Dendritic cell treated with granulocyte-macrophage colony-stimulating factor and Interleukin-4, amounts not matched to agents 40 ng/mL and 50 ng/mL, for 4 days (primary cell): Measurements from ENCODE around the gene SYNE1.
A peak's percentile ranks its signal among the peaks of the same experiment; 100 is the strongest.

Experiments used
- H3K27ac Mint-ChIP-seq: one replicate; pipeline ENCODE4 v1.8.0; 2022; ENCODE audit warnings: mild to moderate bottlenecking, mixed read lengths
- H3K27me3 Mint-ChIP-seq: one replicate; pipeline ENCODE4 v1.8.0; 2022; ENCODE audit warnings: mild to moderate bottlenecking, mixed read lengths
- H3K36me3 Mint-ChIP-seq: one replicate; pipeline ENCODE4 v1.8.0; 2022; ENCODE audit warnings: low read depth, mixed read lengths
- H3K4me1 Mint-ChIP-seq: one replicate; pipeline ENCODE4 v1.8.0; 2022; ENCODE audit warnings: low read depth, mixed read lengths
- H3K4me3 Mint-ChIP-seq: one replicate; pipeline ENCODE4 v1.8.0; 2022; ENCODE audit warnings: mild to moderate bottlenecking, moderate library complexity, mixed read lengths
- H3K9me3 Mint-ChIP-seq: one replicate; pipeline ENCODE4 v1.8.0; 2022; ENCODE audit warnings: mixed read lengths
- intact Hi-C: fragments of 100-400 bp; cut with micrococcal nuclease; formaldehyde crosslinking; loops from one replicate; pipeline ENCODE4 v1.15.0; 2022

SYNE1 gene

DNA sequence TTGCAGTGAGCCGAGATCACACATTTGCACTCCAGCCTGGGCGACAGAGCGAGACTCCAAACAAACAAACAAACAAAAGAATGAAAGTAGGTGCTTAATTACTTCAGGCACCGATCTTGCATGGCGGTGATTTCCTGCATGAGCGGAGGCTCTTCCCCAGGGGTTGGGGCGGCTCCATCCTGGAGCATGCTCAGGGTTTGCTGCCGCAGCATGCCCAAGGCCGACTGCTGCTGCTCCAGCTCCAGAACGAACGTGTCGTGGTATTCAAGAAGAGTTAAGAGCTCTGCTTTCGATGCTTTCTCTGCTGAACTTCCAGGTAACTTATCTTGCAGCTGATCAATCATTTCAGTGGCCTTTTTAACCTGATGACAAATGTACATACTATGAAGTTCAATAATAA is 313.8 kb downstream of the SYNE1 start:
- Mint-ChIP-seq H3K4me3 (no peak overlapping the region), H3K27ac (no peak overlapping the region), H3K4me1 (peaks cover 6% of the 10 kb centered on the region), H3K27me3 (peaks cover 2% of the 10 kb centered on the region), H3K36me3 (no peaks in the 10 kb centered on the region), H3K9me3 (no peaks in the 10 kb centered on the region)
- intact Hi-C loops, result no loop called here

DNA sequence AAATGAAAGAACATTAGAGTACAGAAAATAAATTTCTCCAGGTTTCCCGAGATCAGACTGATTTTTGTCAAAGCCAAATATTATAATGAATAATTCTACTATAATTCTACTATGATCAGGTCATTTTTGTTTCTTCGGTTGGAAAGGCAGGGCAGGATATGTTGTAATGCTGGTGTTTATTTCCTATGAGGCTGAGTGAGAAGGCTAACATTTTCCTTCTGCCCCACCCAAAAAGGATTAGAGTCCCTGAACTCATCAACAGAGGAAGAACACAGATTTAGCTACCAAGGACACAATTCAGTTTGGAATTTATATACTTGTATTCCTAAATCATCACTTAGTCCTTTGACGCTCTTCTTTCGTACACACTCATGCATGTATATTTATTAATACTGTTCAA is 318.9 kb downstream of the SYNE1 start:
- H3K4me1 Mint-ChIP-seq, result peaks cover 33% of the 10 kb centered on the region
- H3K9me3 Mint-ChIP-seq, result no peaks in the 10 kb centered on the region
- H3K27me3 Mint-ChIP-seq, result peaks cover 2% of the 10 kb centered on the region
- H3K36me3 Mint-ChIP-seq, result no peaks in the 10 kb centered on the region
- intact Hi-C loops, result no loop called here
- H3K27ac Mint-ChIP-seq, result no peak overlapping the region
- H3K4me3 Mint-ChIP-seq, result no peak overlapping the region

DNA sequence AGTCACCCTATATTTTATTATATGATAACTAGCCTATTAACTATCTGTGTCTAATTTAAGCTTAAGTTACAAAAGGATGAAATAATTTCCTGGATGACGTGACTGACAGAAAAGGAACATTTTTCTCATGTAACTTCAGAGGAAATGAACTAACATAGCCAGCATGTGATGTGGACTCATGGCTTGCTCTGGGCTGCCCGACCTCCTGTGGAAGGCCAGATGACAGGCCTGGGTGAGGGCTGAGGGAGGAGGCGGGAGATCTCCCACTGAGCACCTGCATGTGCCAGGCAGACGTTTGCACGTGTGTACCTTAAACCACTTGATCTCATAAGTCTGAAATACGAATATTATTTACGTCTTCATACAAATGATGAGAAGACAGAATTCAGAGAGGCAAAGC is 321.1 kb downstream of the SYNE1 start:
- Mint-ChIP-seq H3K9me3 (no peaks in the 10 kb centered on the region), H3K27me3 (no peaks in the 10 kb centered on the region), H3K27ac (peak overlapping the region; percentile 82), H3K4me3 (no peak overlapping the region), H3K36me3 (no peaks in the 10 kb centered on the region), H3K4me1 (peaks cover 35% of the 10 kb centered on the region)
- intact Hi-C loops, result no loop called here

DNA sequence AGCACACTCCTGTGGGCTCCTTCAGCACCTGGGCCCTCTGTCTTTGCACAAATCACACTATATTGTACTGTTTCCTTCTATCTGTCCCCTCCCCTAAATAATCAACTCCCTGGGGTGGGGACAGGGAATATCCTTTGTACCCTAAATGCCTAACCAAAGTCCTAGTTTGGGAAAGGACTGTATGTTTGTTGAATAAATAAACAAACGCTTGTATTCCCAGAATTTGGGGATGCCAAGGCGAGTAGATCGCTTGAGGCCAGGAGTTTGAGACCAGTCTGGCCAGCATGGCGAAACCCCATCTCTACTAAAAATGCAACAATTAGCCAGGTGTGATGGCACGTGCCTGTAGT is 322.7 kb downstream of the SYNE1 start:
- H3K4me3 Mint-ChIP-seq, result no peak overlapping the region
- intact Hi-C loops, result no loop called here
- H3K36me3 Mint-ChIP-seq, result no peaks in the 10 kb centered on the region
- peaks cover 35% of the 10 kb centered on the region for H3K4me1 Mint-ChIP-seq
- H3K9me3 Mint-ChIP-seq, result no peaks in the 10 kb centered on the region
- H3K27me3 Mint-ChIP-seq, result no peaks in the 10 kb centered on the region
- peak overlapping the region; percentile 19 for H3K27ac Mint-ChIP-seq

DNA sequence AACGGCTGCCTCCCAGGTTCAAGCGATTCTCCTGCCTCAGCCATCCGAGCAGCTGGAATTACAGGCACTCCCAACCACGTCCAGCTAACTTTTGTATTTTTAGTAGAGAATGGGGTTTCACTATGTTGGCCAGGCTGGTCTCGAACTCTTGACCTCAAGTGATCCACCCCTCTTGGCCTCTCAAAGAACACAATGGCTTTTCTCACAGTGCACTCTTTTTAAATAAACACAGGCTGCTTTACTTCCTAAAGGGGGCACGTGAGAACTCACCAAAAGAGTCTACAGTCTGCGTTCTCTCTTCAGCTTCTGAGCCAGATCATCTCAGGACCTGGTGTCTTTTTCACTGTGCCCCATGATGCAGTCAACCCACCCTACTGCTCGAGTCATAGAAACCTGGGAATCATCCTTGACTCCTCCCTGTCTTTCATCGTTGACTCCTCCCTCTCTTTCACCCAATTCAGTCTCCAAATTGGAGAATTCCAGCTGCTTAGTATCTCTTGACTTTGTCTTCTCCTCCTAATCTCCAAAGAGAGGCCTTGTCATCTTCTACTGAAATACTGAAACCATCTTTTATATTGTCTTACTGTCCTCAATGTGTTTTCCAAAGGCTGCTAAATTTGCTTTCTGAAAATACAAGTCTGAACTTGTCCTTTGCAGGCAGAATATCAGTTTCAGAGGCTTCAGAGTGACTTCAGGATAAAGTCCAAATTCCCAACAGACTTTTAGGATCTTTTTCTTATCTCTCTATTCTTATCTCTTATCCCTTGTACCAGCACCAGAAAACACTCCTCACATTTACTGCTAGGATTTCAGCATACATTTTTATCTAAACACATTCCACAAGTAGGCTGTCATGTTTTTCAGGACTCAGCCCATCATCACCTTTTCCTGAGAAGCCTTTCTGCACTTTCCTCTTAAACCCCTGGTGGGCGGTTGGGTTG is 323.4 kb downstream of the SYNE1 start:
- Mint-ChIP-seq H3K27me3 (no peaks in the 10 kb centered on the region), H3K9me3 (no peaks in the 10 kb centered on the region), H3K27ac (peak overlapping the region; percentile 19), H3K36me3 (no peaks in the 10 kb centered on the region), H3K4me1 (peaks cover 35% of the 10 kb centered on the region), H3K4me3 (no peak overlapping the region)
- intact Hi-C loops, result no loop called here

DNA sequence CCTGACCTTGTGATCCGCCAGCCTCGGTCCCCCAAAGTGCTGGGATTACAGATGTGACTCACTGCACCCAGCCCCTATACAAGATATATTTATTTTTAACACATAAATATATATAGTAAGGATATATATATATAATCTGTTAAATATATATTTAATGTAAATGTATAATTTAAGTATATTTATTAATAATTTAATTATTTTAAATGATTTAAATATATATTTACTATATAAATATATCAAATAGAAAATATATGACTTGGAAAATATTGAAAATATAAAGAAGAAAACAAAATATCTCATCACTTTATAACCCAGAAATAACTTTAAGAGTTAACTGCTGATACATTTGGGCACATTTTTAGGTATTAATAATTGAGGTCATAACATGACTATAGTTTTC is 324.7 kb downstream of the SYNE1 start:
- Mint-ChIP-seq H3K27ac (no peak overlapping the region), H3K9me3 (no peaks in the 10 kb centered on the region), H3K27me3 (no peaks in the 10 kb centered on the region), H3K4me3 (no peak overlapping the region), H3K4me1 (peaks cover 27% of the 10 kb centered on the region), H3K36me3 (no peaks in the 10 kb centered on the region)
- intact Hi-C loops, result no loop called here

DNA sequence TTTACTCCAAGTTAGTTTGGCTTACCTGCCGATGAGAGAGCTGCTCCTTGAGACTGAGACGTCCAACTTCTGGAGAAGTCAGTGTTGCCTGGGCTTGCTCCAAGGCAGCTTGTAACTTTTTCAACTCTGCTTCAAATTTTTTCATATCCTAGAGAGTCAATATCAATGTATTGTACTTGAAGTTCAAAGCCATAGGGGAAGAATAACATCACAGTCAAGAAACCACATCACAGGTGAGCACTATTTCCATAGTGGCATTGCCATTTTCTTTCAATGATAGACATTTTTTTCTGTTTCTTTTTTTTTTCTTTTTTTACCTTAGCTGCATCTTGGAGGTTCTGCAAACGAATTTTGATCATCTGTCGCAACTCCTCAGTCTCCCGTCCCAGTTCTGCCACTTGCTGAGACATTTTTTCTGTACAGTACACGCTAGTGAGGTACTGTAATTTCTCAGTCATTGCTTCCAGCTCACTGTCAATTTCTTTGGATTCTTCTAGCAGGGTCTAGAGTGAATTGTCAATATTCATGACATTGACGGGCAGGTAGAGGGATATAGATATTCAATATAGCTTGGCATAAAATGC is 326.7 kb downstream of the SYNE1 start:
- Mint-ChIP-seq H3K4me3 (no peak overlapping the region), H3K36me3 (no peaks in the 10 kb centered on the region), H3K27me3 (no peaks in the 10 kb centered on the region), H3K9me3 (no peaks in the 10 kb centered on the region), H3K27ac (no peak overlapping the region), H3K4me1 (peaks cover 18% of the 10 kb centered on the region)
- intact Hi-C loops, result no loop called here

DNA sequence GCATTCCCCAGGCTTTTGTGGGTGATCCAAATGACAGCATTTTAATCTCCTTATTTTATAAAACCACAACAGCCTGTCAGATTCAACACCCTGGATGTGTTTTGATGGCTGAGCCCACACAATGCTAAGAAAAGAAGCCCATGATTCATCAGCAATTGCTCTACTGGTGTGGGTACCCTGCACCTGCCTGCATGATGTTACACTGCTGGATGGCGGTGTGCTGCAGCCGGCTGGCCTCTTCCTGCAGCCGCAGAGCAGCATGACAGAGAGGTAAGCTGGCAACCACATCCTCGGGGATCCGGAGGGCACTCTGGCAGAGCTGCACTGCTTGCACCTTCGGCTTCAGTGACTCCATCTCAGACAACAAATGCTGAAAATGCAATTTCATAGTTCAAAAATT is 327.5 kb downstream of the SYNE1 start:
- Mint-ChIP-seq H3K4me1 (peaks cover 14% of the 10 kb centered on the region), H3K36me3 (no peaks in the 10 kb centered on the region), H3K27ac (no peak overlapping the region), H3K27me3 (no peaks in the 10 kb centered on the region), H3K9me3 (no peaks in the 10 kb centered on the region), H3K4me3 (no peak overlapping the region)
- intact Hi-C loops, result no loop called here

DNA sequence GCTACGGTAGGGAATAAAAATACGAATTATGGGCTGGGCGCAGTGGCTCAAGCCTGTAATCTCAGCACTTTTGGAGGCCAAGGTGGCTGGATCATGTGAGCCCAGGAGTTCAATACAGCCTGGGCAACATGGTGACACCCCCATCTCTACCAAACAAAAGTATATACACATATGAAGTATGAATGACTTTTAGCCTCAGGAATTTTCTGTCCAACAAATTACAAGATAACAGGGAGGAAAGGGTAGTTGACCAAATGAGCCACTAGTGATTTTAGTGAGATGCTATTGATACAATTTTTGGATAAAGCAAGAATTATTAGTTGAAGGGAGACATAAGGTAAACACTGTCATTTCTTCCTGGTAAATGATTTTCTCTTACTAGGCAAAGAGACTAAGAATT is 328.2 kb downstream of the SYNE1 start:
- no peaks in the 10 kb centered on the region for H3K27me3 Mint-ChIP-seq
- H3K4me1 Mint-ChIP-seq, result peaks cover 10% of the 10 kb centered on the region
- H3K4me3 Mint-ChIP-seq, result no peak overlapping the region
- intact Hi-C loops, result no loop called here
- H3K36me3 Mint-ChIP-seq, result no peaks in the 10 kb centered on the region
- H3K27ac Mint-ChIP-seq, result no peak overlapping the region
- no peaks in the 10 kb centered on the region for H3K9me3 Mint-ChIP-seq

DNA sequence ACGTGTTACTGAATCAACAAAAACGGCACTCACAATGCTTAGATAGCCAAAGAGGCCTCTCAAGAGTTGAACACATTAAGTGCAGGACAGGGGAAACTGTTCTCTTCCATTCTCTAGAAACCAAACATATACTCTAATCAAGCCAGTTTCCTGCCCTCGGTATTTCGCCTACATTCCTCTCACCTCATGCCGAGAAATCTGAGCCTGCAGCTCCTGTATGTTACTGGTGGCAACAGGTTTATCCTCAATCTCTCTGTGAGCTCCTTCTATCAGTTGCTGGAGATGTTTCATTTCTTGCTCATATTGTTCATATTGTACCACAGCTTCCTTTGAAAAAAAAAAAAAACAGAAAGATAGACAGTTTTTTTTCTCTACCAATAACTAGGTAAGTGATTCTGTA is 328.9 kb downstream of the SYNE1 start:
- Mint-ChIP-seq H3K4me1 (peaks cover 6% of the 10 kb centered on the region), H3K36me3 (no peaks in the 10 kb centered on the region), H3K4me3 (no peak overlapping the region), H3K9me3 (no peaks in the 10 kb centered on the region), H3K27ac (peak overlapping the region; percentile 27), H3K27me3 (no peaks in the 10 kb centered on the region)
- intact Hi-C loops, result no loop called here

DNA sequence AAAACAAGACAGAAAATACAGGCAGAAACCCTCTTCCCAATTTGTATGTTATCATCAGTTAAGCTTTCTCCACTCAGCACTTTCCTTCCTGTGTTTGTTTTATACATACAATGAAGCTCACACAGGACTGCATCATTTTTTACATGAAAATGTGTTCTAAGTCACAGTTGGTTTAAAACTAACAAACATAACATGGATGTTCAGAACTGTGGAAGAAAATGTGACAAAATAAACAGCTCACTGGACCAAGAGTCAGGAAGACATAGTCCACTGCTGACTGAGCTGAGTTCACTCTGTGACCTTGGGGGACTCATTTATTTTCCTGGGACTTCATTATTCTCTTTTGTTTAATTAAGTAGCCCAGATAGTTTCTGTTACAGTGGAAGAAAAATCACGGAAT is 331.5 kb downstream of the SYNE1 start:
- Mint-ChIP-seq H3K36me3 (peaks cover 10% of the 10 kb centered on the region), H3K27ac (no peak overlapping the region), H3K27me3 (no peaks in the 10 kb centered on the region), H3K4me3 (no peak overlapping the region), H3K4me1 (peaks cover 6% of the 10 kb centered on the region), H3K9me3 (no peaks in the 10 kb centered on the region)
- intact Hi-C loops, result no loop called here

DNA sequence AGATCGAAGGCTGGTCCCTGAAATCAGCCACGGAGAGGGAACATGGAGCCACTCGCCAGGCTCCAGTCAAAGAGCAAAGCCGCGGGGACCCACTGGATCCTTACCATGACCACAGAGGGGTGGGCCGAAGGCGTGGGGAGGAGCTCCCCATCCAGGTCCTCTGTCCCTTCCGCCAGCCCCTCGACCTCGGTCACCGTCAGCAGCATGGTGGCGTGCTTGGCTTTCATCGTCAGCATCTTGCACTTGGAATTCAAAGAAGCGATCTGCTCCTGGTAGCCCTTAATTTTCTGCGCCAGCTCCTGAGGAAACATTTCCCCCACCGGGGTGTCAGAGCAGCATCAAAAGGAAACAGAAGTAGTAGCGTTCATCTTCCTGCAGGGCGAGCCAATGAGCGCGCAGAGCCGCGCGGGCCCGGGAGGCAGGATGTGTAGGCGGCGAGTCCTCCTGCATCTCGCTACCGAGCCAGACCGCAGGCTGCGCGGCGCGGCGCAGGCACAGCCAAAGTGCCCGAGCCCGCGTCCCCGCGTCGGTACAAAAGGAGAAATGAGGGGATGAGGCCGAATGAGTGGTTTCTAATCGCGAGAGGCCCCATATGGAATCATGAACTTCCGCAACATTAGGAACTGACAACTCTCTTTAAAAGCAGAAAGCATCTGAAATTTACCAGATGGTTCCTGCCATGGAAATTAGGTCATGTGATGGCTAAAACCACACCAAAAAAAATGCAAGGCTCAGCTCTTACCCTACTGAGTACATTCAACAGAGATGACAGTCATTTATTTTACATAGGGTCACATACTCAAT is 335.2 kb downstream of the SYNE1 start:
- Mint-ChIP-seq H3K27ac (peak overlapping the region; percentile 98), H3K4me3 (peak overlapping the region; percentile 100), H3K9me3 (no peaks in the 10 kb centered on the region), H3K4me1 (peaks cover 21% of the 10 kb centered on the region), H3K27me3 (no peaks in the 10 kb centered on the region), H3K36me3 (peaks cover 10% of the 10 kb centered on the region)
- intact Hi-C loops, result no loop called here

DNA sequence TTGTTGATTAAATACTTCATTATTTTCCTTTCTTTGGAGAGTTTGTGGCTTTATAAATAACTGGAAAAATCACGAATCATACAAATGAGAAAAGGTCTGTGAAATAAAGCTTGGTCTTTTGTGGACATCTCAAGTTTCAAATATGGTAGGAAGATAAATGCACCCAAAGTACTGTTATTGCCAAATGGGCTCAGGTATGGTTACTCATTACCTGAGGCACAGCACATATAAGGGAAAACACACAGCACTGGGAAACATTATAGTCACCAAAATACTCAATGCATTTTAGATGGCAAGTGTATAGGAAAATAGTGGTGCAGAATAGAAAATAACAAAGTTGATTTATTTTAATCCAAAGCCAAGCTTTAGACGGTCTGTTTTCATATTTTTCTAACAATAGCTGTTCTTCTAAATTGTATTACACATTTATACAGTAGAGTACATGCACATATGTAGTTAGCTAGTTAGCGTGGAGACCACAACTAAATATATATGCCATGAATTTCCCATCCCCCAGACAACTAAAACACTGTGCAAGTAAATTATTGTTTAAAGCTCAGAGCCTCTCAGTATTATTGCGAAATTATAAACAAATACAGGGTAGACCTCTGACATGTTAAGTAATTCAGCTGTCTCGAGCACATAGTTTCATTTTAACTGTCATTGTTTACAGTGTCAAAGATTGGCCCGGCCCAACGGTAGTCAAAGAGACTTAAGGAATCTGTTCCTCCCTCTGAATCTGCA is 336.0 kb downstream of the SYNE1 start:
- Mint-ChIP-seq H3K9me3 (no peaks in the 10 kb centered on the region), H3K4me1 (peaks cover 29% of the 10 kb centered on the region), H3K27ac (peak overlapping the region; percentile 98), H3K36me3 (peaks cover 12% of the 10 kb centered on the region), H3K27me3 (no peaks in the 10 kb centered on the region), H3K4me3 (peak overlapping the region; percentile 100)
- intact Hi-C loops, result no loop called here
